Liver (tissue), 9 donors: ENCODE data around the gene LYRM4. TPM values are rescaled to one million over a fixed set of nuclear protein-coding genes. Genes with fewer than 3 reads are reported as not detected.
A peak's percentile ranks its signal among the peaks of the same experiment; 100 is the strongest.

Source experiments
- DNase-seq: peaks from one replicate; pipeline ENCODE4 v3.0.0-alpha.2; 2017; ENCODE audit warnings: low spot score
- H3K27ac ChIP-seq, 2 donors: one replicate each; pipeline ENCODE4 v1.7.0; 2013; ENCODE audit warnings: inconsistent platforms in 2 of 2, low read length in 2 of 2, control low read depth in 1 of 2, low read depth in 1 of 2, mild to moderate bottlenecking in 1 of 2
- H3K27me3 ChIP-seq, 4 donors: one replicate each; pipeline versions ENCODE4 v1.6.1 to v1.7.0; 2013; ENCODE audit warnings: low read length in 3 of 4, inconsistent platforms in 1 of 4, mild to moderate bottlenecking in 1 of 4, moderate library complexity in 1 of 4; ENCODE audit not compliant: control insufficient read depth in 4 of 4, insufficient read depth in 4 of 4
- H3K36me3 ChIP-seq, 4 donors: one replicate each; pipeline versions ENCODE4 v1.6.1 to v1.7.0; 2013; ENCODE audit warnings: low read length in 3 of 4, mild to moderate bottlenecking in 3 of 4, low read depth in 1 of 4, moderate library complexity in 1 of 4; ENCODE audit not compliant: control insufficient read depth in 4 of 4, insufficient read depth in 3 of 4
- H3K4me1 ChIP-seq, 4 donors: one replicate each; pipeline versions ENCODE4 v1.6.1 to v1.7.0; 2013; ENCODE audit warnings: low read length in 3 of 4, mild to moderate bottlenecking in 3 of 4, moderate library complexity in 1 of 4; ENCODE audit not compliant: control insufficient read depth in 4 of 4, insufficient read depth in 4 of 4
- H3K4me3 ChIP-seq, 3 donors: one replicate each; pipeline versions ENCODE4 v1.6.1 to v1.7.0; 2013; ENCODE audit warnings: low read length in 3 of 3, control low read depth in 1 of 3, low read depth in 1 of 3, mild to moderate bottlenecking in 1 of 3
- H3K9ac ChIP-seq, 2 donors: one replicate each; pipeline ENCODE4 v1.7.0; 2013; ENCODE audit warnings: low read length in 2 of 2, mild to moderate bottlenecking in 2 of 2, moderate library complexity in 2 of 2, control low read depth in 1 of 2, low read depth in 1 of 2
- H3K9me3 ChIP-seq, 4 donors: one replicate each; pipeline versions ENCODE4 v1.6.1 to v1.7.0; 2013; ENCODE audit warnings: low read length in 3 of 4; ENCODE audit not compliant: control insufficient read depth in 4 of 4
- EGR1 ChIP-seq, 2 donors: IDR thresholded peaks; 2 replicates each; pipeline ENCODE4 v1.6.1; 2016 to 2018; ENCODE audit warnings: antibody characterized with exemption in 2 of 2, low read depth in 2 of 2
- FOXA2 ChIP-seq: IDR thresholded peaks from 2 replicates; pipeline ENCODE4 v1.6.1; 2016; ENCODE audit warnings: antibody characterized with exemption
- GABPA ChIP-seq, 2 donors: IDR thresholded peaks in 1 of 2; conservative IDR thresholded peaks in 1 of 2; 2 replicates each; pipeline ENCODE4 v1.6.1; 2016; ENCODE audit warnings: antibody characterized with exemption in 2 of 2, mild to moderate bottlenecking in 1 of 2, moderate library complexity in 1 of 2
- HNF4A ChIP-seq, 2 donors: conservative IDR thresholded peaks; 2 replicates each; pipeline ENCODE4 v1.6.1; 2016; ENCODE audit warnings: antibody characterized with exemption in 2 of 2, mild to moderate bottlenecking in 2 of 2
- HNF4G ChIP-seq: IDR thresholded peaks from 2 replicates; pipeline ENCODE4 v1.6.1; 2016; ENCODE audit warnings: antibody characterized with exemption
- JUND ChIP-seq, 2 donors: IDR thresholded peaks; 2 replicates each; pipeline ENCODE4 v1.6.1; 2016; ENCODE audit warnings: antibody characterized with exemption in 2 of 2
- NR2F2 ChIP-seq: IDR thresholded peaks from 2 replicates; pipeline ENCODE4 v1.6.1; 2016; ENCODE audit warnings: antibody characterized with exemption
- RXRA ChIP-seq, 2 donors: IDR thresholded peaks; 2 replicates each; pipeline ENCODE4 v1.6.1; 2017 to 2018; ENCODE audit warnings: antibody characterized with exemption in 2 of 2, mild to moderate bottlenecking in 1 of 2
- SP1 ChIP-seq: IDR thresholded peaks from 2 replicates; pipeline ENCODE4 v1.6.1; 2018; ENCODE audit warnings: antibody characterized with exemption, mild to moderate bottlenecking
- TAF1 ChIP-seq: conservative IDR thresholded peaks from 2 replicates; pipeline ENCODE4 v1.6.1; 2016; ENCODE audit warnings: antibody characterized with exemption, mild to moderate bottlenecking
- YY1 ChIP-seq: IDR thresholded peaks from 2 replicates; pipeline ENCODE4 v1.6.1; 2016; ENCODE audit warnings: antibody characterized with exemption, mild to moderate bottlenecking
- WGBS: extraction: QIAGEN DNeasy Blood & Tissue Kit; methylation state at CpG from one replicate; pipeline ENCODE4 v1.1.7; 2013; 5-methylcytosine and 5-hydroxymethylcytosine counted together
- polyA plus RNA-seq, 2 donors: library from polyadenylated mRNA; stranded (reverse) in 1 of 2; unstranded in 1 of 2; fragments of 200-250 nt in 1 of 2; fragments of >200 nt in 1 of 2; fragmentation: Nextera tagmentation in 1 of 2; extraction: Ambion mirVana in 1 of 2; gene quantifications; one replicate each; pipeline versions ENCODE4 v1.2.1 to v1.2.3, GENCODE V29; 2013 to 2015
- total RNA-seq, 2 donors: library from RNA; depleted of rRNA; stranded (reverse); fragments of >200 nt; gene quantifications; one replicate each; pipeline ENCODE4 v1.2.3, GENCODE V29; 2014
- TF ChIP-seq, protein P1 (sequence below): IDR thresholded peaks from 2 replicates; pipeline ENCODE4 v1.6.1; 2016; ENCODE audit warnings: antibody characterized with exemption
- TF ChIP-seq, protein P2 (sequence below): fragments of 150-350 bp; IDR thresholded peaks from 2 replicates; pipeline ENCODE4 v1.5.1; 2017; ENCODE audit warnings: improper control_type of control experiment, low read depth, low read length; ENCODE audit not compliant: missing input control
- TF ChIP-seq, protein P3 (sequence below): IDR thresholded peaks from 2 replicates; pipeline ENCODE4 v1.6.1; 2016; ENCODE audit warnings: antibody characterized with exemption
- TF ChIP-seq, protein P4 (sequence below): IDR thresholded peaks from 2 replicates; pipeline ENCODE4 v1.6.1; 2016; ENCODE audit warnings: antibody characterized with exemption
- TF ChIP-seq, protein P5 (sequence below): IDR thresholded peaks from 2 replicates; pipeline ENCODE4 v1.6.1; 2016; ENCODE audit warnings: antibody characterized with exemption, mild to moderate bottlenecking
- donor health status: healthy.
- donor health status: healthy.
- donor health status: healthy.
- donor health status: healthy.
- donor health status: healthy.

LYRM4 gene
- total and polyA plus RNA-seq, 4 donors, result 4.4 to 13.1 (median 6.5) TPM

DNA sequence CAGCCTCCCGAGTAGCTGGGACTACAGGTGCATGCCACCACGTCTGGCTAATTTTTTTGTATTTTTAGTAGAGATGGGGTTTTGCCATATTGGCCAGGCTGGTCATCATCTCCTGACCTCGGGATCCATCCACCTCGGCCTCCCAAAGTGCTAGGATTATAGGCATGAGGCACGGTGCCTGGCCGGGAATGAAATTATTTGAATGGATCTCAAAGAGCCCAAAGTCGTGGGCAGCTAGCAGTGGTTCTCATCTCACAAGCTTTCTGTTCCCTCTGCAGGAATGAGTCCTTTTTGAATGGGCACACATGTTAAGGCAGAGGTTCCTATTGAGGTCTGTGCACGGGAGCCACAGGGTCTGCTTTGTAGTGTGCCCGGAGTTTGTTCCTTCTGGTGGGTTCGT lies 140.7 kb downstream of the LYRM4 start:
- Histone ChIP-seq H3K9me3 (no peaks in the 10 kb centered on the region), H3K27me3 (no peaks in the 10 kb centered on the region), H3K4me3 (no peak overlapping the region), H3K4me1 (peaks cover 15 to 39% (median 22%) of the 10 kb centered on the region in 4 donors), H3K9ac (no peak overlapping the region), H3K27ac (peak overlapping the region in 1 of 2 donors; percentile 8), H3K36me3 (no peaks in the 10 kb centered on the region)
- DNase-seq, result no peak
- WGBS, result 96% methylated on average over 10 of the region's 10 CpGs
- no peak for TF ChIP-seq GABPA (IDR thresholded peaks at IDR 0.05 in 1 of 2, conservative IDR thresholded peaks at IDR 0.05 in 1 of 2)
- TF ChIP-seq NR2F2, result no peak
- TF ChIP-seq, protein P1, sequence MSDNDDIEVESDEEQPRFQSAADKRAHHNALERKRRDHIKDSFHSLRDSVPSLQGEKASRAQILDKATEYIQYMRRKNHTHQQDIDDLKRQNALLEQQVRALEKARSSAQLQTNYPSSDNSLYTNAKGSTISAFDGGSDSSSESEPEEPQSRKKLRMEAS, result no peak
- no peak for TF ChIP-seq JUND (IDR thresholded peaks at IDR 0.05)
- TF ChIP-seq, protein P2, sequence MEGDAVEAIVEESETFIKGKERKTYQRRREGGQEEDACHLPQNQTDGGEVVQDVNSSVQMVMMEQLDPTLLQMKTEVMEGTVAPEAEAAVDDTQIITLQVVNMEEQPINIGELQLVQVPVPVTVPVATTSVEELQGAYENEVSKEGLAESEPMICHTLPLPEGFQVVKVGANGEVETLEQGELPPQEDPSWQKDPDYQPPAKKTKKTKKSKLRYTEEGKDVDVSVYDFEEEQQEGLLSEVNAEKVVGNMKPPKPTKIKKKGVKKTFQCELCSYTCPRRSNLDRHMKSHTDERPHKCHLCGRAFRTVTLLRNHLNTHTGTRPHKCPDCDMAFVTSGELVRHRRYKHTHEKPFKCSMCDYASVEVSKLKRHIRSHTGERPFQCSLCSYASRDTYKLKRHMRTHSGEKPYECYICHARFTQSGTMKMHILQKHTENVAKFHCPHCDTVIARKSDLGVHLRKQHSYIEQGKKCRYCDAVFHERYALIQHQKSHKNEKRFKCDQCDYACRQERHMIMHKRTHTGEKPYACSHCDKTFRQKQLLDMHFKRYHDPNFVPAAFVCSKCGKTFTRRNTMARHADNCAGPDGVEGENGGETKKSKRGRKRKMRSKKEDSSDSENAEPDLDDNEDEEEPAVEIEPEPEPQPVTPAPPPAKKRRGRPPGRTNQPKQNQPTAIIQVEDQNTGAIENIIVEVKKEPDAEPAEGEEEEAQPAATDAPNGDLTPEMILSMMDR, result no peak
- no peak for TF ChIP-seq TAF1
- TF ChIP-seq, protein P3, sequence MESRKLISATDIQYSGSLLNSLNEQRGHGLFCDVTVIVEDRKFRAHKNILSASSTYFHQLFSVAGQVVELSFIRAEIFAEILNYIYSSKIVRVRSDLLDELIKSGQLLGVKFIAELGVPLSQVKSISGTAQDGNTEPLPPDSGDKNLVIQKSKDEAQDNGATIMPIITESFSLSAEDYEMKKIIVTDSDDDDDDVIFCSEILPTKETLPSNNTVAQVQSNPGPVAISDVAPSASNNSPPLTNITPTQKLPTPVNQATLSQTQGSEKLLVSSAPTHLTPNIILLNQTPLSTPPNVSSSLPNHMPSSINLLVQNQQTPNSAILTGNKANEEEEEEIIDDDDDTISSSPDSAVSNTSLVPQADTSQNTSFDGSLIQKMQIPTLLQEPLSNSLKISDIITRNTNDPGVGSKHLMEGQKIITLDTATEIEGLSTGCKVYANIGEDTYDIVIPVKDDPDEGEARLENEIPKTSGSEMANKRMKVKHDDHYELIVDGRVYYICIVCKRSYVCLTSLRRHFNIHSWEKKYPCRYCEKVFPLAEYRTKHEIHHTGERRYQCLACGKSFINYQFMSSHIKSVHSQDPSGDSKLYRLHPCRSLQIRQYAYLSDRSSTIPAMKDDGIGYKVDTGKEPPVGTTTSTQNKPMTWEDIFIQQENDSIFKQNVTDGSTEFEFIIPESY, result no peak
- no peak for TF ChIP-seq FOXA2

DNA sequence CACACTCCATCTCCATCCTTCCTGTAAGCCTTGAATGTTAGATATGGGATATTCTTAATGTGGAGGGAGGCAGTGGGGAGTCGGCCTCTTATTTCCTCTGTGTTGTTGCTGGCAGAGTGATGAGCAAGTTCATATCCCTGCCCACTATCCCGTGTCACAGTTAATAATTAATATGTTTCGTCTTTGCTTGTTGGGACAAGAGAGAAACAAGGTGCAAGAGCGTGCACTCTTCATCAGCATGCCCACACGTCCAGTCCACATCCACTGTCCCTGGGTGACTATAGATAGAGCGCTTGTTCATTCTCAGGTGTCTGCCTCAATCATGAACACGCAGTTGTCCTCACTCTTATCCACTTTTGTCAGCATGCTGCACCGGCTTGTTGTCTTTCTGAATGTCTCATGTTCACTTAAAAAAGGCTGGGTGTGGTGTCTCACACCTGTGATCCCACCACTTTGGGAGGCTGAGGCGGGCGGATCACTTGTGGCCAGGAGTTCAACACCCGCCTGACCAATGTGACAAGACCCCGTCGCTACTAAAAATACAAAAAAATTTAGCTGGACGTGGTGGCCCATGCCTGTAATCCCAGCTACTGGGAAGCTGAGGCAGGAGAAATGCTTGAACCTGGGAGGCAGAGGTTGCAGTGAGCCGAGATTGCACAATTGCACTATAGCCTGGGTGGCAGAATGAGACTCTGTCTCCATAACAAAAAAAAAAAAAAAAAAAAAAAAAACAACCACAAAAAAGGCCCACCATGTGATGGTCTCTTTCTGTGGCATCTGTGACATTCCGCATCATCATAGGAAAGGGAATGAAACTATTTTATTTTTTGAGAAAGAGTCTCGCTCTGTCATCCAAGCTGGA lies 141.4 kb downstream of the LYRM4 start:
- TF ChIP-seq FOXA2, result peak; percentile 66
- TF ChIP-seq TAF1, result peak; percentile 89
- TF ChIP-seq HNF4G, result no peak
- TF ChIP-seq RXRA (IDR thresholded peaks at IDR 0.05), result peak; percentile 1 to 78
- TF ChIP-seq, protein P2, result no peak
- no peak for TF ChIP-seq NR2F2
- TF ChIP-seq, protein P4, sequence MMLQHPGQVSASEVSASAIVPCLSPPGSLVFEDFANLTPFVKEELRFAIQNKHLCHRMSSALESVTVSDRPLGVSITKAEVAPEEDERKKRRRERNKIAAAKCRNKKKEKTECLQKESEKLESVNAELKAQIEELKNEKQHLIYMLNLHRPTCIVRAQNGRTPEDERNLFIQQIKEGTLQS, result peak; percentile 11
- TF ChIP-seq YY1, result peak; percentile 66
- peak; percentile 57 to 75 for TF ChIP-seq HNF4A (conservative IDR thresholded peaks at IDR 0.05)
- peak; percentile 80 for TF ChIP-seq SP1
- TF ChIP-seq EGR1 (IDR thresholded peaks at IDR 0.05; ENCODE audit: low read depth in 2 of 2), result peak in 1 of 2 donors; percentile 19
- TF ChIP-seq JUND (IDR thresholded peaks at IDR 0.05), result no peak
- TF ChIP-seq, protein P5, sequence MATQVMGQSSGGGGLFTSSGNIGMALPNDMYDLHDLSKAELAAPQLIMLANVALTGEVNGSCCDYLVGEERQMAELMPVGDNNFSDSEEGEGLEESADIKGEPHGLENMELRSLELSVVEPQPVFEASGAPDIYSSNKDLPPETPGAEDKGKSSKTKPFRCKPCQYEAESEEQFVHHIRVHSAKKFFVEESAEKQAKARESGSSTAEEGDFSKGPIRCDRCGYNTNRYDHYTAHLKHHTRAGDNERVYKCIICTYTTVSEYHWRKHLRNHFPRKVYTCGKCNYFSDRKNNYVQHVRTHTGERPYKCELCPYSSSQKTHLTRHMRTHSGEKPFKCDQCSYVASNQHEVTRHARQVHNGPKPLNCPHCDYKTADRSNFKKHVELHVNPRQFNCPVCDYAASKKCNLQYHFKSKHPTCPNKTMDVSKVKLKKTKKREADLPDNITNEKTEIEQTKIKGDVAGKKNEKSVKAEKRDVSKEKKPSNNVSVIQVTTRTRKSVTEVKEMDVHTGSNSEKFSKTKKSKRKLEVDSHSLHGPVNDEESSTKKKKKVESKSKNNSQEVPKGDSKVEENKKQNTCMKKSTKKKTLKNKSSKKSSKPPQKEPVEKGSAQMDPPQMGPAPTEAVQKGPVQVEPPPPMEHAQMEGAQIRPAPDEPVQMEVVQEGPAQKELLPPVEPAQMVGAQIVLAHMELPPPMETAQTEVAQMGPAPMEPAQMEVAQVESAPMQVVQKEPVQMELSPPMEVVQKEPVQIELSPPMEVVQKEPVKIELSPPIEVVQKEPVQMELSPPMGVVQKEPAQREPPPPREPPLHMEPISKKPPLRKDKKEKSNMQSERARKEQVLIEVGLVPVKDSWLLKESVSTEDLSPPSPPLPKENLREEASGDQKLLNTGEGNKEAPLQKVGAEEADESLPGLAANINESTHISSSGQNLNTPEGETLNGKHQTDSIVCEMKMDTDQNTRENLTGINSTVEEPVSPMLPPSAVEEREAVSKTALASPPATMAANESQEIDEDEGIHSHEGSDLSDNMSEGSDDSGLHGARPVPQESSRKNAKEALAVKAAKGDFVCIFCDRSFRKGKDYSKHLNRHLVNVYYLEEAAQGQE, result peak; percentile 81
- H3K4me1 ChIP-seq, result peaks cover 15 to 39% (median 22%) of the 10 kb centered on the region in 4 donors
- DNase-seq, result peak; percentile 43
- H3K27ac ChIP-seq, result peak overlapping the region; percentile 74 to 85
- peak overlapping the region; percentile 23 to 84 for H3K9ac ChIP-seq
- WGBS, result 65% methylated on average over 17 of the region's 17 CpGs
- H3K9me3 ChIP-seq, result no peaks in the 10 kb centered on the region
- no peaks in the 10 kb centered on the region for H3K36me3 ChIP-seq
- no peaks in the 10 kb centered on the region for H3K27me3 ChIP-seq
- H3K4me3 ChIP-seq, result no peak overlapping the region
